ENCODE measurements around the gene NBPF26.
"Not testable (repeated sequence)": the region's sequence is repeated elsewhere in the genome, so short reads cannot be mapped to it uniquely, and the experiment has no call there.

Gene NBPF26

GRCh38 chr1:120723715-120724402 lies at the start of gene NBPF26:
Gene NBPF26 (plus strand): TSS chr1:120723945.
- peak; percentile 4 to 36 (median 8) for DNase-seq (ENCODE audit: low read depth in 2 of 3, low spot score in 2 of 3)

GRCh38 chr1:120680106-120680819 lies 43.5 kb upstream of the NBPF26 start:
- DNase-seq (ENCODE audit: low read depth in 2 of 3, low spot score in 2 of 3), result not testable (repeated sequence)

- not testable (repeated sequence) for DNase-seq (ENCODE audit: low read depth in 2 of 3, low spot score in 2 of 3)
These were observed 42.8 kb upstream of the NBPF26 start for GRCh38 chr1:120680938-120681337.

- not testable (repeated sequence) for DNase-seq (ENCODE audit: low read depth in 2 of 3, low spot score in 2 of 3)
These were observed 39.3 kb upstream of the NBPF26 start for GRCh38 chr1:120684397-120684796.

GRCh38 chr1:120685622-120686021 lies 38.1 kb upstream of the NBPF26 start:
- not testable (repeated sequence) for DNase-seq (ENCODE audit: low read depth in 2 of 3, low spot score in 2 of 3)

GRCh38 chr1:120687250-120687649 lies 36.5 kb upstream of the NBPF26 start:
- DNase-seq (ENCODE audit: low read depth in 2 of 3, low spot score in 2 of 3), result not testable (repeated sequence)

- not testable (repeated sequence) for DNase-seq (ENCODE audit: low read depth in 2 of 3, low spot score in 2 of 3)
These were observed 22.8 kb upstream of the NBPF26 start for GRCh38 chr1:120700807-120701562.

GRCh38 chr1:120723358-120723714 lies 409 bp upstream of the NBPF26 start:
- DNase-seq (ENCODE audit: low read depth in 2 of 3, low spot score in 2 of 3), result not testable (repeated sequence)

GRCh38 chr1:120724507-120724906 lies 762 bp downstream of the NBPF26 start:
- not testable (repeated sequence) for DNase-seq (ENCODE audit: low read depth in 2 of 3, low spot score in 2 of 3)

- DNase-seq (ENCODE audit: low read depth in 2 of 3, low spot score in 2 of 3), result not testable (repeated sequence)
These were observed 5.1 kb downstream of the NBPF26 start for GRCh38 chr1:120728811-120729210.

- DNase-seq (ENCODE audit: low read depth in 2 of 3, low spot score in 2 of 3), result not testable (repeated sequence)
These were observed 45.3 kb downstream of the NBPF26 start for GRCh38 chr1:120769090-120769489.

GRCh38 chr1:120805452-120805851 lies 81.7 kb downstream of the NBPF26 start:
- DNase-seq (ENCODE audit: low read depth in 2 of 3, low spot score in 2 of 3), result not testable (repeated sequence)

- not testable (repeated sequence) for DNase-seq (ENCODE audit: low read depth in 2 of 3, low spot score in 2 of 3)
These were observed 88.1 kb downstream of the NBPF26 start for GRCh38 chr1:120811822-120812221.

- DNase-seq (ENCODE audit: low read depth in 2 of 3, low spot score in 2 of 3), result not testable (repeated sequence)
These were observed 101.3 kb downstream of the NBPF26 start for GRCh38 chr1:120825051-120825450.

- DNase-seq (ENCODE audit: low read depth in 2 of 3, low spot score in 2 of 3), result not testable (repeated sequence)
These were observed 102.9 kb downstream of the NBPF26 start for GRCh38 chr1:120826623-120827022.

- peak; percentile 37 to 66 (median 60) for DNase-seq (ENCODE audit: low read depth in 2 of 3, low spot score in 2 of 3)
These were observed 120.6 kb downstream of the NBPF26 start for GRCh38 chr1:120844186-120844944.

GRCh38 chr1:120844945-120845330 lies 121.2 kb downstream of the NBPF26 start:
- DNase-seq (ENCODE audit: low read depth in 2 of 3, low spot score in 2 of 3), result not testable (repeated sequence)

- not testable (repeated sequence) for DNase-seq (ENCODE audit: low read depth in 2 of 3, low spot score in 2 of 3)
These were observed 125.9 kb downstream of the NBPF26 start for GRCh38 chr1:120849400-120850286.

- DNase-seq (ENCODE audit: low read depth in 2 of 3, low spot score in 2 of 3), result not testable (repeated sequence)
These were observed 126.5 kb downstream of the NBPF26 start for GRCh38 chr1:120850287-120850536.

All from activated CD8-positive, alpha-beta memory T cell treated with anti-CD3 and anti-CD28 coated beads for 48 hours (primary cell).